GM10266 (cell line): ENCODE data around the gene CTTNBP2NL.
"Not testable (repeated sequence)": the region's sequence is repeated elsewhere in the genome, so short reads cannot be mapped to it uniquely, and the experiment has no call there.

Experiments used
- DNase-seq: peaks from one replicate; pipeline ENCODE4 v3.0.0; 2012; ENCODE audit errors: extremely low spot score
- CTCF ChIP-seq: IDR thresholded peaks from 2 replicates; pipeline ENCODE4 v1.5.1; 2012; ENCODE audit warnings: mild to moderate bottlenecking, low read depth; ENCODE audit not compliant: control insufficient read depth, insufficient read depth; ENCODE audit errors: missing control alignments

Gene CTTNBP2NL

GRCh38 chr1:112478314-112478713 is 82.3 kb downstream of the CTTNBP2NL start:
- DNase-seq: no peak

GRCh38 chr1:112486063-112486462 is 90.0 kb downstream of the CTTNBP2NL start:
- DNase-seq: not testable (repeated sequence)

More at GRCh38 chr1:112478314-112478713, 82.3 kb downstream of the CTTNBP2NL start:
- no peak for TF ChIP-seq CTCF

GRCh38 chr1:112487686-112488085 is 91.7 kb downstream of the CTTNBP2NL start:
- DNase-seq: not testable (repeated sequence)

- TF ChIP-seq CTCF: no peak
- DNase-seq: no peak
Measured at GRCh38 chr1:112488141-112488540, 92.1 kb downstream of the CTTNBP2NL start.

- no peak for DNase-seq
- TF ChIP-seq CTCF: no peak
Measured at GRCh38 chr1:112492076-112492475, 96.1 kb downstream of the CTTNBP2NL start.

GRCh38 chr1:112493351-112493750 is 97.3 kb downstream of the CTTNBP2NL start:
- no peak for TF ChIP-seq CTCF
- no peak for DNase-seq

DNA sequence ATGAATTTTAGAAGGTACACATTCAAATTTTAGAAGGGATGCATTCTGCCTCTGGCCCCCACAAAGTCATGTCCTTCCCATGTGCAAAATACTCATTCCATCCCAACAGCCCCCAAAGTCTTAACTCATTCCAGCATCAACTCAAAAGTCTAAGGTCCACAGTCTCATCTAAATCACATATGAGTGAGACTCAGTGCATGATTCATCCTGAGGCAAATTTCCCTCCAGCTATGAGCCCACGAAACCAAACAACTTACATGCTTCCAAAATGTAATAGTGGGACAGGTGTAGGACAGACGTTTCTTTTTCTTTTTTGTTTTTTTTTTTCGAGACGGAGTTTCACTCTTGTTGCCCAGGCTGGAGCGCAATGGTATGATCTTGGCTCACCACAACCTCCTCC is 100.3 kb downstream of the CTTNBP2NL start:
- TF ChIP-seq CTCF: no peak
- no peak for DNase-seq

DNA sequence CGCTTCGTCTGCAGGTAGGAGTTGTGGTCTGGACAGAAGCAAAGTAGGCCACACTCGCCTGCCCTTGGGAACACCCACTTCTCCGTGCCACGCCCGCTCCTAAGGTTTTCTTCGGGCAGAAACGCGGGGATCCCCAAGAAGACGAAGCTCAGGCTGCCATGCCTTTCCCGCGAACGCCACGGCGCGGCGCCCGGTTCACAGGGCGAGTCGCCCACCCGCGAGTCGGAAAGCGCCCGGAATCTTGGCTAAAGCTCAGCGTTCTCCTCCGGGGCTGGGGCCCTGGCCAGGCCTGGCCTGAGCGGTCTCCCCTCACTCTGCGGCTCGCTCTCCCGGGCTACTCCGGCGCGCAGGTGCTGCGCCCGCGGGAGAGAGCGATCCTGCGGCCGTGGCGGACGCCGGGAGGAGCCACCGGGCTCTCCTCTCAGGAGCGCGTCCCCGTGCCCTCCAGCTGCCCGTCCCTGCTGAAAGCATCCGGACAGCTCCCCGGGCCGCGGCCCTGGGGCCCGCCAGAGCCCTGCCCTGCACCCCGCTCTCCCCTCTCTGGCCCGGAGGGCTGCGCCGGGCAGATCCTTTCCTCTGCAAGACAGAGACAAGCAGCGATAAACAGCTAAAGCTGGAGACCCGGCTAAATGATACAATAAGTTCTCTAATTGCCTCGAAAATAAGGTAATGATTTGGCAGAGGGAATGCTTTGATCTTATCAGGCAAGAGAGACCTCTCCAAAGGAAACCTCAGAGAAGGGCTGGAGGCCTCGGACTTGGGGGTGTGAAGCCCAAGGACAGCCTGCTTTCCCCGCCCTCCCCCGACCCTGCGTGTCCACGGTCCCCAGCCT is 106.0 kb downstream of the CTTNBP2NL start:
- DNase-seq: peak; percentile 68
- peak; percentile 83 for TF ChIP-seq CTCF
